ENCODE measurements around the gene SOX18. TPM values are rescaled to one million over a fixed set of nuclear protein-coding genes. Genes with fewer than 3 reads are reported as not detected.

Gene SOX18
- total RNA-seq, 1 experiment from 2014 or later = 0.30 TPM

- H3K27me3 ChIP-seq (replicated peaks; ENCODE audit: insufficient read depth, low read depth, low read length, poor library complexity) = no peaks in the 10 kb centered on the region
- no peak for DNase-seq (ENCODE audit: low spot score)
- no peak overlapping the region for H3K4me3 ChIP-seq (ENCODE audit: low read depth, low read length, poor library complexity, severe bottlenecking)
- POLR2A ChIA-PET (ENCODE audit: low non-redundant PET) = no interaction called here
- no peak for TF ChIP-seq EZH2 (IDR thresholded peaks at IDR 0.05; ENCODE audit: borderline replicate concordance, low read depth, low read length, poor library complexity, severe bottlenecking)
- TF ChIP-seq, protein P1, sequence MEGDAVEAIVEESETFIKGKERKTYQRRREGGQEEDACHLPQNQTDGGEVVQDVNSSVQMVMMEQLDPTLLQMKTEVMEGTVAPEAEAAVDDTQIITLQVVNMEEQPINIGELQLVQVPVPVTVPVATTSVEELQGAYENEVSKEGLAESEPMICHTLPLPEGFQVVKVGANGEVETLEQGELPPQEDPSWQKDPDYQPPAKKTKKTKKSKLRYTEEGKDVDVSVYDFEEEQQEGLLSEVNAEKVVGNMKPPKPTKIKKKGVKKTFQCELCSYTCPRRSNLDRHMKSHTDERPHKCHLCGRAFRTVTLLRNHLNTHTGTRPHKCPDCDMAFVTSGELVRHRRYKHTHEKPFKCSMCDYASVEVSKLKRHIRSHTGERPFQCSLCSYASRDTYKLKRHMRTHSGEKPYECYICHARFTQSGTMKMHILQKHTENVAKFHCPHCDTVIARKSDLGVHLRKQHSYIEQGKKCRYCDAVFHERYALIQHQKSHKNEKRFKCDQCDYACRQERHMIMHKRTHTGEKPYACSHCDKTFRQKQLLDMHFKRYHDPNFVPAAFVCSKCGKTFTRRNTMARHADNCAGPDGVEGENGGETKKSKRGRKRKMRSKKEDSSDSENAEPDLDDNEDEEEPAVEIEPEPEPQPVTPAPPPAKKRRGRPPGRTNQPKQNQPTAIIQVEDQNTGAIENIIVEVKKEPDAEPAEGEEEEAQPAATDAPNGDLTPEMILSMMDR (conservative IDR thresholded peaks at IDR 0.05; ENCODE audit: low read depth, low read length) = no peak
- intact Hi-C loops (cut with micrococcal nuclease; ENCODE audit: unreplicated experiment) = no loop called here
- H3K27ac ChIP-seq (ENCODE audit: low read depth, low read length, poor library complexity, severe bottlenecking) = no peak overlapping the region
- no peaks in the 10 kb centered on the region for H3K9me3 ChIP-seq (ENCODE audit: low read depth, low read length, poor library complexity, severe bottlenecking)
- H3K36me3 ChIP-seq (ENCODE audit: insufficient read depth, low read length, poor library complexity, severe bottlenecking) = peaks cover 45% of the 10 kb centered on the region
- CTCF ChIA-PET = no interaction called here
- no TSS peak for BruUV-seq (replicated peaks)
- no peaks in the 10 kb centered on the region for H3K4me1 ChIP-seq (ENCODE audit: insufficient read depth, low read length, poor library complexity, severe bottlenecking)
Measured at GRCh38 chr20:64023361-64024140, 25.9 kb downstream of the SOX18 start.

DNA sequence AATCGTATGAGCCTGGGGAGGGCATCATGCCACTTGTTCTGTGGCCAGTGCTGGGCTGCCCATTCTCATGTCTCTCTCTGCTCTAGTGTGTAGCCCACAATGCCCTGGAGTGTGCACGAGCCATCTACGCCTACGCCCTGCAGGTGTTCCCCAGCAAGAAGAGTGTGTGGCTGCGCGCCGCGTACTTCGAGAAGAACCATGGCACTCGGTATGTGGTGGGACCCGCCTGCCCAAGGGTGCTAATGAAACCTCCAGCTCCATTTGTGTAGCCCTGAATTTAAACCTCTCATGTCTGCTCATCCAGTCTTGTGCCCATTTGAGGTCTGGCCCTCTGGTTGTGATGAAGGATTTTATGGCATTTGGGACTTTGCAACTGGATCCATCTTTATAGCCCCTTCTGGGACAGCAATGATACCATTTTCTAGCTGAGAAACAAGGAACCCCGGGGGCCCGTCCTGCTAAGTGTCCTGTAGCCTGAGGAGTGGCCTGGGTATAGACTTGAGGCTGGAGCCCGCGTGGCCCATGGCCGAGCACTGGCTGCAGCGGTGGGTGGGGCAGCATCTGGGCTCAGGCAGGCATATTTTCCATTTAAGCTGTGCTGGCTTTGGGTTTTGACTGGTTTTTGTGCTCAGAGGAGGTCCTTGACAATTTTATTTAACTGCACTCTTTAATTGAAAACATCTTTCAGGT is 26.6 kb downstream of the SOX18 start:
- no peak for DNase-seq (ENCODE audit: low spot score)
- peaks cover 51% of the 10 kb centered on the region for H3K36me3 ChIP-seq (ENCODE audit: insufficient read depth, low read length, poor library complexity, severe bottlenecking)
- H3K9me3 ChIP-seq (ENCODE audit: low read depth, low read length, poor library complexity, severe bottlenecking) = no peaks in the 10 kb centered on the region
- ChIA-PET CTCF (no interaction called here), POLR2A (ENCODE audit: low non-redundant PET) (no interaction called here)
- BruUV-seq (replicated peaks) = no TSS peak
- no peaks in the 10 kb centered on the region for H3K4me1 ChIP-seq (ENCODE audit: insufficient read depth, low read length, poor library complexity, severe bottlenecking)
- H3K4me3 ChIP-seq (ENCODE audit: low read depth, low read length, poor library complexity, severe bottlenecking) = no peak overlapping the region
- no peak overlapping the region for H3K27ac ChIP-seq (ENCODE audit: low read depth, low read length, poor library complexity, severe bottlenecking)
- intact Hi-C loops (cut with micrococcal nuclease; ENCODE audit: unreplicated experiment) = no loop called here
- H3K27me3 ChIP-seq (replicated peaks; ENCODE audit: insufficient read depth, low read depth, low read length, poor library complexity) = no peaks in the 10 kb centered on the region
- TF ChIP-seq EZH2 (IDR thresholded peaks at IDR 0.05; ENCODE audit: borderline replicate concordance, low read depth, low read length, poor library complexity, severe bottlenecking) = no peak
- TF ChIP-seq, protein P1 (conservative IDR thresholded peaks at IDR 0.05; ENCODE audit: low read depth, low read length) = no peak

- CTCF ChIA-PET = no interaction called here
- BruUV-seq (replicated peaks) = no TSS peak
- Histone ChIP-seq H3K9me3 (ENCODE audit: low read depth, low read length, poor library complexity, severe bottlenecking) (no peaks in the 10 kb centered on the region), H3K4me3 (ENCODE audit: low read depth, low read length, poor library complexity, severe bottlenecking) (no peak overlapping the region), H3K27me3 (replicated peaks; ENCODE audit: insufficient read depth, low read depth, low read length, poor library complexity) (no peaks in the 10 kb centered on the region), H3K4me1 (ENCODE audit: insufficient read depth, low read length, poor library complexity, severe bottlenecking) (no peaks in the 10 kb centered on the region), H3K27ac (ENCODE audit: low read depth, low read length, poor library complexity, severe bottlenecking) (no peak overlapping the region), H3K36me3 (ENCODE audit: insufficient read depth, low read length, poor library complexity, severe bottlenecking) (peaks cover 50% of the 10 kb centered on the region)
- intact Hi-C loops (cut with micrococcal nuclease; ENCODE audit: unreplicated experiment) = no loop called here
- DNase-seq (ENCODE audit: low spot score) = no peak
- no peak for TF ChIP-seq EZH2 (IDR thresholded peaks at IDR 0.05; ENCODE audit: borderline replicate concordance, low read depth, low read length, poor library complexity, severe bottlenecking)
- TF ChIP-seq, protein P1 (conservative IDR thresholded peaks at IDR 0.05; ENCODE audit: low read depth, low read length) = no peak
- POLR2A ChIA-PET (ENCODE audit: low non-redundant PET) = no interaction called here
Measured at GRCh38 chr20:64021124-64021975, 28.1 kb downstream of the SOX18 start.
